Ectodermal cell (in vitro differentiated cells): Measurements from ENCODE around the gene EIF4A3.
A peak's percentile ranks its signal among the peaks of the same experiment; 100 is the strongest.

Source experiments
- H3K27ac ChIP-seq: 2 replicates; pipeline ENCODE4 v1.7.0; 2013; ENCODE audit warnings: mild to moderate bottlenecking, low read depth, low read length; ENCODE audit not compliant: insufficient read depth, poor library complexity, severe bottlenecking
- H3K27me3 ChIP-seq: 2 replicates; pipeline ENCODE4 v1.7.0; 2013; ENCODE audit warnings: mild to moderate bottlenecking, low read length; ENCODE audit not compliant: insufficient read depth, control insufficient read depth, poor library complexity, severe bottlenecking
- H3K36me3 ChIP-seq: one replicate; pipeline ENCODE4 v1.7.0; 2013; ENCODE audit warnings: low read length; ENCODE audit not compliant: control insufficient read depth, insufficient read depth
- H3K4me1 ChIP-seq: one replicate; pipeline ENCODE4 v1.7.0; 2013; ENCODE audit warnings: low read length; ENCODE audit not compliant: control insufficient read depth, insufficient read depth
- H3K4me3 ChIP-seq: 2 replicates; pipeline ENCODE4 v1.7.0; 2013; ENCODE audit warnings: low read depth, low read length, control low read depth; ENCODE audit not compliant: insufficient read depth
- H3K9me3 ChIP-seq: 2 replicates; pipeline ENCODE4 v1.7.0; 2013; ENCODE audit warnings: mild to moderate bottlenecking, low read length, moderate library complexity; ENCODE audit not compliant: control insufficient read depth
- WGBS, 2 experiments: methylation state at CpG; one replicate each; pipeline ENCODE4 v1.1.7; 2013; ENCODE audit warnings: missing lambda C conversion rate in 2 of 2; 5-methylcytosine and 5-hydroxymethylcytosine counted together

Gene EIF4A3

GRCh38 chr17:80187090-80187489 is 40.2 kb upstream of the EIF4A3 start:
- Histone ChIP-seq H3K9me3 (no peaks in the 10 kb centered on the region), H3K36me3 (no peaks in the 10 kb centered on the region), H3K27ac (no peak overlapping the region), H3K4me3 (no peak overlapping the region), H3K27me3 (no peaks in the 10 kb centered on the region), H3K4me1 (peaks cover 25% of the 10 kb centered on the region)
- 93 to 96% methylated on average over 16 of the region's 16 CpGs for WGBS, 2 experiments

- Histone ChIP-seq H3K9me3 (no peaks in the 10 kb centered on the region), H3K27me3 (no peaks in the 10 kb centered on the region), H3K36me3 (no peaks in the 10 kb centered on the region), H3K4me3 (no peak overlapping the region), H3K27ac (no peak overlapping the region), H3K4me1 (peaks cover 16% of the 10 kb centered on the region)
- WGBS, 2 experiments: 91 to 92% methylated on average over 9 of the region's 9 CpGs
These were observed 39.0 kb upstream of the EIF4A3 start for GRCh38 chr17:80185968-80186367.

GRCh38 chr17:80184423-80184714 is 37.4 kb upstream of the EIF4A3 start:
- peak overlapping the region; percentile 82 for H3K27ac ChIP-seq
- no peak overlapping the region for H3K4me3 ChIP-seq
- H3K4me1 ChIP-seq: peaks cover 16% of the 10 kb centered on the region
- H3K27me3 ChIP-seq: no peaks in the 10 kb centered on the region
- H3K9me3 ChIP-seq: no peaks in the 10 kb centered on the region
- H3K36me3 ChIP-seq: no peaks in the 10 kb centered on the region
- 40 to 41% methylated on average over 8 of the region's 10 CpGs for WGBS, 2 experiments

- H3K27me3 ChIP-seq: no peaks in the 10 kb centered on the region
- peak overlapping the region; percentile 82 for H3K27ac ChIP-seq
- H3K36me3 ChIP-seq: no peaks in the 10 kb centered on the region
- H3K4me3 ChIP-seq: no peak overlapping the region
- 79 to 82% methylated on average over 26 of the region's 26 CpGs for WGBS, 2 experiments
- peaks cover 16% of the 10 kb centered on the region for H3K4me1 ChIP-seq
- no peaks in the 10 kb centered on the region for H3K9me3 ChIP-seq
These were observed 36.9 kb upstream of the EIF4A3 start for GRCh38 chr17:80183581-80184422.

- 93 to 95% methylated on average over 12 of the region's 12 CpGs for WGBS, 2 experiments
- Histone ChIP-seq H3K27me3 (no peaks in the 10 kb centered on the region), H3K36me3 (no peaks in the 10 kb centered on the region), H3K4me3 (no peak overlapping the region), H3K9me3 (no peaks in the 10 kb centered on the region), H3K27ac (no peak overlapping the region), H3K4me1 (peaks cover 16% of the 10 kb centered on the region)
These were observed 35.9 kb upstream of the EIF4A3 start for GRCh38 chr17:80182845-80183223.

GRCh38 chr17:80182118-80182844 is 35.4 kb upstream of the EIF4A3 start:
- 91 to 92% methylated on average over 30 of the region's 30 CpGs for WGBS, 2 experiments
- Histone ChIP-seq H3K27me3 (no peaks in the 10 kb centered on the region), H3K9me3 (no peaks in the 10 kb centered on the region), H3K4me3 (no peak overlapping the region), H3K4me1 (peaks cover 16% of the 10 kb centered on the region), H3K36me3 (no peaks in the 10 kb centered on the region), H3K27ac (no peak overlapping the region)

GRCh38 chr17:80181431-80181830 is 34.5 kb upstream of the EIF4A3 start:
- Histone ChIP-seq H3K4me3 (no peak overlapping the region), H3K9me3 (no peaks in the 10 kb centered on the region), H3K36me3 (no peaks in the 10 kb centered on the region), H3K27ac (no peak overlapping the region), H3K27me3 (no peaks in the 10 kb centered on the region), H3K4me1 (peaks cover 16% of the 10 kb centered on the region)
- 93% methylated on average over 17 of the region's 17 CpGs for WGBS, 2 experiments

GRCh38 chr17:80180192-80180591 is 33.3 kb upstream of the EIF4A3 start:
- 90 to 91% methylated on average over 14 of the region's 14 CpGs for WGBS, 2 experiments

GRCh38 chr17:80177986-80178595 is 31.2 kb upstream of the EIF4A3 start:
- H3K4me3 ChIP-seq: no peak overlapping the region
- WGBS, 2 experiments: 87 to 91% methylated on average over 21 of the region's 21 CpGs

More at GRCh38 chr17:80180192-80180591, 33.3 kb upstream of the EIF4A3 start:
- Histone ChIP-seq H3K4me1 (peaks cover 18% of the 10 kb centered on the region), H3K36me3 (no peaks in the 10 kb centered on the region), H3K9me3 (no peaks in the 10 kb centered on the region), H3K27ac (no peak overlapping the region), H3K27me3 (no peaks in the 10 kb centered on the region), H3K4me3 (no peak overlapping the region)

GRCh38 chr17:80176757-80177156 is 29.8 kb upstream of the EIF4A3 start:
- H3K4me1 ChIP-seq: peaks cover 10% of the 10 kb centered on the region
- H3K4me3 ChIP-seq: no peak overlapping the region
- no peaks in the 10 kb centered on the region for H3K27me3 ChIP-seq
- no peaks in the 10 kb centered on the region for H3K9me3 ChIP-seq
- H3K27ac ChIP-seq: no peak overlapping the region
- WGBS, 2 experiments: 94 to 96% methylated on average over 11 of the region's 11 CpGs
- H3K36me3 ChIP-seq: no peaks in the 10 kb centered on the region

More at GRCh38 chr17:80177986-80178595, 31.2 kb upstream of the EIF4A3 start:
- H3K9me3 ChIP-seq: no peaks in the 10 kb centered on the region
- H3K27me3 ChIP-seq: no peaks in the 10 kb centered on the region
- peaks cover 10% of the 10 kb centered on the region for H3K4me1 ChIP-seq
- no peaks in the 10 kb centered on the region for H3K36me3 ChIP-seq
- H3K27ac ChIP-seq: no peak overlapping the region
